HuH-7.5 (cell line): Measurements from ENCODE around the gene TMEM266.
A peak's percentile ranks its signal among the peaks of the same experiment; 100 is the strongest.

Source experiments
- DNase-seq: peaks from one replicate; pipeline ENCODE4 v3.0.0; 2011; ENCODE audit warnings: low spot score

Gene TMEM266

DNA sequence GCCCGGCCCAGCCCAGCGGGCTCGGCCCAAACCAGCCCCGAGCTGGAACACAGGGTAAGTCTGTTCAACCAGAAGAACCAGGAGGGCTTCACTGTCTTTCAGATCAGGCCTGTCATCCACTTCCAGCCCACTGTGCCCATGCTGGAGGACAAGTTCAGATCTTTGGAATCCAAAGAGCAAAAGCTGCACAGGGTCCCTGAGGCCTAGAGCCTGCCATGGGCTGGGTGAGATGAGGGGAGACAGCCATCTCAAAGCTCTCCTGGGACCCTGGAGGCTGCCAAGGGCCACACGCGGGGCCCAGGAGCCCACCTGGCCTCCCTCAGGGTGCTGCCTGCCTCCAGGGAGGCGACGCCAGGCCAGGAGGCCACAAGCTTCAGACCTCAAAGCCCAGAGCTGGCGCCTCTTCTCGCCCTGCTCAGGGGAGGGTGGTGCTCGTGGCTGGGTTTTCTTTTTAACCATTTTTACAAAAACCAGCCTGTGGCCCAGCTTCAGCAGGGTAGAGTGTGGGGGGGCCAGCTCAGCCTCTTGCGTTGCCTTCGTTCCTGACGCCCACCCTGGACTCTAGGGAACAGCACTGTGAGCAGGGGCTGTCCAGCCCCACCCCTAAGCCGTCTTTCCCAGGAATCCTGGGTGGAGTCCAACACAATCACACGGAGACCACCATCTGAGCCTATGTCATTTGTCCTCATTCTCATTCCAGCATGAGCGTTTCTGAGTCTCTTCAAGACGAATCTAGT, 144.5 kb downstream of the TMEM266 start:
- no peak for DNase-seq

- no peak for DNase-seq
These were observed 145.2 kb downstream of the TMEM266 start for GRCh38 chr15:76204916-76205460.

DNA sequence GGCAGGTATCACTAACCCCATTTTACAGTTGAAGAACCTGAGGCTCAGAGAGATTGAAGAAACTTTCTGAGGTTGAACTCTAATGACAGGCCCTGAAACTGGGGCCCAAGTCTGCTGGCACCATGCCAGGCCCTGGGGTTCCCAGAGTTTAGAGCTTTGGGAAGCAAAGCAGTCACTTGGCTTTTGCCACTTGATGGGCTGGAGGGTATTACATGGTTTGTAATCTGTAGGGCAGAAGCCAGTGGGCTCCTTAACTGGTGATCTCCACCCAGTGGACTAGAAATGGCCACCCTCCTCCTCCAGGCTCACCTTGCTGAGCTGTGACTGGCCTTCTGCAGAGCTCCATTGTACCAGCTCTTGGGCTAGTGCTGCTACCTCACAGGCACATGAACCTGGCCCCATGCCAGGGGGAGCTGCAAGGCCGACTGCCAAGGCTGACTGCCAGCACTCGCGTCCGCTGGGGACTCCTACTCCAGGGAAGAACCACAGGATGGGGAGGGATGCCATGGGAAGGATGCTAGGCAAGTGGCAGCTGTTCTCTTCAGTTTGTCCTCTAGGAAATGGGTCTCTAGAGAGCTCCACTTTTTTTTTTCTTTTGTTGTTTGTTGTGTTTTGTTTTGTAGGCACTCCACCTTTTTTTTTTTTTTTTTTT, 146.7 kb downstream of the TMEM266 start:
- no peak for DNase-seq

DNA sequence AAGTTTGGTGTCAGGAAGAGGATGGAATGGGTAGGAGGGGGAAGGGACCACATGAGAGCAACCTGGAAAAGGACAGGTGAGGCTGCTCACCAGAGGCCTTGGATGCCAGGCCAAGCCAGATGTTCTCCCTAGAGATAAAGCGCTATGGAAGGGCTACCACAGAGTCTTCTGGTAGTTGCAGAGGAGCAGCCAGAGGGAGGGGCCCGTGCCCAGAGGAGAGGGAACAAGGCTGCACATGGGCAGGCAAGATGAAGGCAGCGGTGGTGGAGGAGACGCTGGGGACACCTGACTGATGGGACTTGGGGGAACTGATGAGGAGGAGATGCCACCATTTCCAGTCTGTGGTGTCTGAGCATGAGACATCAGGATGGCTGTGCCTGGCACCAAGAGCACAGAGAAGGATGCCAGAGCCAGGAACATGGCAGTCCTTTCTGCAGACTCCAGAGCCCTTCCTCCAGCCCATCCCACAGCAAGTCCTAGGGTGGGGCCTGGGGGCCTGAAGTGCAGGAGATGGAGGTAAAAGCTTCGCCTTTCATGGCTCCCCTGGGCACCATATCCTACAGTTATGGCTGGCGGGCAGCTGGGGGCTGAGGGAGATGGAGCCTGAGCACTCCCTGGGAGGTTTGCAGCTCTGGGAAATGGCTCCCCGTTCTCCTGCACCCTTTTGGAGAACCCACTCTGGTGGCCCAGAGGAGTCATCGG, 148.4 kb downstream of the TMEM266 start:
- DNase-seq = no peak

GRCh38 chr15:76208786-76209424, 149.1 kb downstream of the TMEM266 start:
- DNase-seq = no peak

DNA sequence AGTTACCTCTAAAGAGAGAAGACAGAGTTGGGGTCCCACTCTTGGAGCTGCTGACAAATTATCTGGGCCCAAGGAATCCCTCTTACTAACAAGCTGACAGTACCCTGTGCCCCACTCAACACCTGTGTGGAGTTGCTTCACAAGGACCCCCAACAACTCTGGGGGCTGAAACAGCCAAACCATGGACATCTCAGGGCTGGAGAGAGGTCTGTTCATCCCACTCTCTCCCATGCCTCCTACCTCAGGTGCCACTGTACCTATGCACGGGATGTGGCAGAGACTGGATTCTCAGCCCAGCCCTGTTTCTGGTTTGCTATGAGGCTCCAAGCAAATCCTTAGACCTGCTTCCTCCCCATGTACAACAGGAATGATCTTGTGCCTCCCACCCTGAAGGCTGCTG, 149.7 kb downstream of the TMEM266 start:
- no peak for DNase-seq

DNA sequence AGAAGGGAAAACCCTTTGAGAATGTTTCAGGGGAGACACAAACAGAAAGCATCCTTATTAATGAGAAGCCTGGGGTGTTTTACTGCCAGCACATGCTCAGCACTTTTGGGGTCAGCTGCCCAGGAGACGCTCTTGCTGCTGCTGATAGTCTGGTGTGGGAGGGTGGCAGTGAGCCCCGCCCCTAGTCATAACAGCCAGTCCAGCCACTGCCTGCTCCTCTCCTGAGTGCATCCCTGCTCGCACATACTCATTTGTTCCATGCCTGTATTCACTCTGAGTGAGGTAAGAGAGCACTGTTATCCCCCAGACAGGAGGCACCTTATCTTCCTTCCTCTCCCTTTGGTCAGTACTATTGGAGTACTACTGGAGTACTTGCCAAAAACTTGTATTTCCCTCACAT, 150.2 kb downstream of the TMEM266 start:
- no peak for DNase-seq

DNA sequence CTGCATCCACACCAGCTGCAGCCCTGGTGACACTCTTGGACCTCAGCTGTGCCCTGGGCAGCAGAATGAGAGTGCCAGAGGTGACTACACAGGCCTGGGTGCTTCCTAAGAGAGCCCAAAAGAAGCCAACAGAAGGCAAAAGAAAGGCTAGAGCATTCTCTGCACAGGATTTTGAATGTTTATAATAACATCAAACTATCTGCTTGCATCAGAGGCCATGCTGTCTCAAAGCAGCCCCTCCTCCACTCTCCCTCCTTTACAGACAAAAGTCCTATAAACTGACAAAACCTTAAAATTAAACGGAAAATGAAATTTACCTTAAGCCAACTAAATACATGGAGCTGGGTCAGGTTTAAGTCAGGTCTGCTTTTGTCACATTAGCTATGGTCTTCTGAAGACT, 155.8 kb downstream of the TMEM266 start:
- no peak for DNase-seq

DNA sequence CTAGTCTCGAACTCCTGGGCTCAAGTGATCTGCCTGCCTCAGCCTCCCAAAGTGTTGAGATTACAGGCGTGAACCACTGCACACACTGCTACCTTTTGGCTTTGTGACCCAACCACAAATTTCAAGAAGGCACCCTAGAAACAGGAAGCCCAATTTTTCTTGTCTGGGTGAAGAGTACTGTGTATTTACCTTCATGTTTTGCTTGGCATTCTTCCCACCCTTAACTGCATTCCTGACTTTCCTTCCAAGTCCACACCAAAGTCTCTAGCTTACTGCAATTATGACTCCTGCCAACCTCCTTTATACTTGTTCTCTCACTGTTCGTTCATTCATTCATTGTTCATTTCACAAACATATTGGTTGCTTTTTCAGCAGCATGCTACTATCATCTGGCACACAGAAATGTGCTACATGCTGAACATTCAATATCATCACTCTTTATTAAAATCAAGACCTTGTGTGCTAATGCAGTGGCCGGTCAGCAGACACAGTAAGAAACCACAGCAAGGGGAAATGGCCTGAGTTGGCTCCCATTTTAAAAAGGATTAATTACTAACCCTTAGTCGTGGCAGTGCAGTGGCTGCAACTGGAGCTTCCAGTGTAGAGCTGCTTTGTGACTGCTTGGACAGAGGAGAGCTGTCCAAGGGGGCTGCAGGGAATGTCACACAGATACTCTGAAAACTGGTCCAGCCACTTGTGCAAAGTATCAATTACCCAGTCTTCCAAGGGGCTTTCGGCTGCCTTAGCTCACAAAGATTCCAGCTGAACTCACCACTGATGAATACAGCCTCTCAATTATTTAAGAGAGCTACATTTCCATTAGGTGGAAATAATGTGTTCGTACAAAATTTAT, 157.5 kb downstream of the TMEM266 start:
- no peak for DNase-seq

GRCh38 chr15:76217882-76218217, 158.1 kb downstream of the TMEM266 start:
- no peak for DNase-seq

DNA sequence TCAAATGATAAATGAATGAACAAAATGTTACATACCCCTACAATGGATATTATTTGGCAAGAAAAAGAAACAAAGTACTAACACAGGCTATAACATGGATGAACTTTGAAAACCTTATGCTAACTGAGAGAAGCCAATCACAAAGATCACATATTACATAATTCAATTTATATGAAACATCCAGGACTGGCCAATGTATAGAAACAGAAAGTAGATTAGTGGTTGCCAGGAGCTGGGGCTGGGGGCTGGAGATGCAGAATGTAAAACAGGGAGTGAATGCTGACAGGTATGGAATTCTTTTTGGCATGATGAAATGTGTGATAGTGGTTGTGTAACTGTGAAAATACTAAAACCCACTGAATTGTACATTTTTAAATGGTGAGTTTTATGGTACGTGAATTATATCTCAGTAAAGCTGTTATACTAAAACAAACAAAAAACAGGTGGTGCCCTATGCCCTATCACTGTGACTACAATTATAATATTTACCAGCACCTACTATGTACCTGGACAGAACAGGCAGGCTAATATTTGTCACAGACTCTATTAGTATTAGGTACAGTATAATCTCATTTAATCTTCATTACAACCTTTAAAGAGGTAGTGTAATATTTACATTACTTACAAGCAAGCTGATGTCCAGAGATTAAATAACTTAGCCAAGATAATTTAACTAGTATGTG, 161.4 kb downstream of the TMEM266 start:
- no peak for DNase-seq

DNA sequence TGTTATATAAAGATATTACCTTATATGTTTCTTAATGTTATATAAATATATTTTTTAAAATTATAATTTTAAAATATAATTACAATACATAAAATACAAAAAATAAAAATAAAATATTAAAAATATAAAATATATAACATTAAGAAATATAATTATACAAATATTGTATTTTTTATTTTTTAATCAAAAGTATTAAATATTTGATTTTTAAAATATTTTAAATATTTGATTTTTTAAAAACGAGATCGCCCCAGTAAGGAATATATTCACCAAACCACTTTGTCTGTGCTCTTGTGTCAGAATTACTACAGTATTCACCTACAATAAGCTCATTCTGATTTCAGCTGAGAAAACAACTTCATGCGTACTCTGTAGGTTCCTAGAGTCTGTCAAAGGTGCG, 162.4 kb downstream of the TMEM266 start:
- no peak for DNase-seq

DNA sequence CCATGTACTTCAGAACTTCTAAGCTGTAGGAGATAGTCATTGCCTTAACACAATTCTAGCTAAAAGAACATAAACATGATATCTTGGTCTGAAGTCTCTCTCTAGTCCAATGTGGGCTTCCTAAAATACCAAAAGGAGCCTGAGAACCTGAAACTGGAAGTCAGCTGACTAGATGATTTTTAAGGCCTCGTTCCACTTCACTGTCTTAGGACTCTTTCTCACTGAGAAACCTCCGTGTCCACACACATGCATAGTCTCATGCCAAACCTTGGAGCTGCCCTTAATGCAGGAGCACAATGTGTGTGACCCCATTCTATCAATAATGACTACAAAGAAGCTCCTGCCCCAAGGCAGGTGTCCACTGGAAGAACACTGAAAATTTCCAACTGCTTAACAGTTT, 163.7 kb downstream of the TMEM266 start:
- DNase-seq = no peak

- DNase-seq = no peak
These were observed 169.5 kb downstream of the TMEM266 start for GRCh38 chr15:76229266-76229665.

DNA sequence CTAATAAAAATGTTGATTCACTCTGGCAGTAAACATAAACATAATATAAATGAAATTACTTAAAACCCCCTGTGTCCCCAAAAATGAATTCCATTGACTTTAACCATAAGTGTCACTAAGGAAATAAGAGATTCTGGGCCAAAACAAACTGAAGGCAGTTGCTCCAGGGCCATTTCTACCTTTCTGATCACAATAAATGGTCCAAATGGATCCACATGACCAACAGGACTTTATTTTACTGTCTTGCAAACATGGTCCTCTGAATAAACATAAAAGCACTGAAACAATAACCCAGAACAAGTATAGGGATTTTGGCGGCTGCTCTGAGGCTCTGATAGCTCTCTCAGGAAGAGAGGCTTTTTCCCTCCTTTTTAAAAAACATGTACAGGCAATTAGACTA, 174.1 kb downstream of the TMEM266 start:
- no peak for DNase-seq

- DNase-seq = no peak
These were observed 174.6 kb downstream of the TMEM266 start for GRCh38 chr15:76234337-76234889.

- peak; percentile 39 for DNase-seq
These were observed 175.5 kb downstream of the TMEM266 start for GRCh38 chr15:76235186-76235826.

GRCh38 chr15:76236350-76236749, 176.6 kb downstream of the TMEM266 start:
- no peak for DNase-seq

- DNase-seq = no peak
These were observed 180.0 kb downstream of the TMEM266 start for GRCh38 chr15:76239786-76240185.

DNA sequence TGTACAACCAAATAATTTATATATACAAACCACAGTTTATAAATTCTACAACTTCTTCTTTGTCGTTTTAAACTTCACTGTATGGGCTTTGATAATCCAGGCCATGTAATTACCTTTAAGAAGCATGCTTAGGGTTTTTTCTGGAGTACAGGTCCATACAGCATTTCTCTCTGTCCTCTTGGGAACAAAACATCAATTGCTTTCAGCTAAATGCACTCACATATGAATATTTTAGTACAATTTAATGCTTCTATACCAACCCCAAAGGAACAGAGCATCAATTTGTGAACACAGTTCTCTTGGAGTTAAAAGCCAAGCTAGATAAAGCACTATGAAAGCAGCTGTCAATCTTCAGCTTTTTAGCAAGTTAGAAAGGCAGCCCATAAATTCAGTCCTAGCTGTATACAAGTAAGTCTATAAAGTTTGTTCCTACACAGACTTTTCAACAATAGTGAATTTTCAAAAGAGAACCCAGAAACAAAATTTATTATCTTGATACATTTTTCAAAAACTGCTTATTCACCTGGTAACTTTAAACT, 185.4 kb downstream of the TMEM266 start:
- no peak for DNase-seq
